Measurements from ENCODE around the gene FOXN3.

FOXN3 gene

GRCh38 chr14:89452281-89452680, 35.2 kb upstream of the FOXN3 start:
- TF ChIP-seq CTCF (IDR thresholded peaks at IDR 0.05; ENCODE audit: low read depth, low read length) (no peak), EZH2phosphoT487 (IDR thresholded peaks at IDR 0.05; ENCODE audit: low read depth) (no peak)
- H4K20me1 ChIP-seq (ENCODE audit: insufficient read depth, low read length): no peaks in the 10 kb centered on the region
- no peak overlapping the region for H2AFZ ChIP-seq (ENCODE audit: low read depth, low read length)
- H3K9me3 ChIP-seq (ENCODE audit: insufficient read depth, low read length): no peaks in the 10 kb centered on the region
- no peaks in the 10 kb centered on the region for H3K36me3 ChIP-seq (replicated peaks; ENCODE audit: low read depth, low read length)
- no peaks in the 10 kb centered on the region for H3K27me3 ChIP-seq (ENCODE audit: low read depth, low read length)
- no peak overlapping the region for H3K27ac ChIP-seq (ENCODE audit: low read length)
- no peak overlapping the region for H3K9ac ChIP-seq (ENCODE audit: low read length)
- no peak overlapping the region for H3K4me2 ChIP-seq (ENCODE audit: low read length)
- no peaks in the 10 kb centered on the region for H3K4me1 ChIP-seq (ENCODE audit: low read length)
- H3K4me3 ChIP-seq (ENCODE audit: low read length): no peak overlapping the region
- no peaks in the 10 kb centered on the region for H3K79me2 ChIP-seq (ENCODE audit: low read length)

GRCh38 chr14:89451229-89451628, 34.2 kb upstream of the FOXN3 start:
- TF ChIP-seq EZH2phosphoT487 (IDR thresholded peaks at IDR 0.05; ENCODE audit: low read depth) (no peak), CTCF (IDR thresholded peaks at IDR 0.05; ENCODE audit: low read depth, low read length) (no peak)
- Histone ChIP-seq H4K20me1 (ENCODE audit: insufficient read depth, low read length) (no peaks in the 10 kb centered on the region), H3K79me2 (ENCODE audit: low read length) (no peaks in the 10 kb centered on the region), H3K4me2 (ENCODE audit: low read length) (no peak overlapping the region), H3K27me3 (ENCODE audit: low read depth, low read length) (no peaks in the 10 kb centered on the region), H3K36me3 (replicated peaks; ENCODE audit: low read depth, low read length) (no peaks in the 10 kb centered on the region), H3K9me3 (ENCODE audit: insufficient read depth, low read length) (no peaks in the 10 kb centered on the region), H3K27ac (ENCODE audit: low read length) (no peak overlapping the region), H2AFZ (ENCODE audit: low read depth, low read length) (no peak overlapping the region), H3K4me3 (ENCODE audit: low read length) (no peak overlapping the region), H3K4me1 (ENCODE audit: low read length) (no peaks in the 10 kb centered on the region), H3K9ac (ENCODE audit: low read length) (no peak overlapping the region)

GRCh38 chr14:89447182-89447944, 30.3 kb upstream of the FOXN3 start:
- Histone ChIP-seq H3K36me3 (replicated peaks; ENCODE audit: low read depth, low read length) (no peaks in the 10 kb centered on the region), H3K4me1 (ENCODE audit: low read length) (peaks cover 32% of the 10 kb centered on the region), H3K27me3 (ENCODE audit: low read depth, low read length) (no peaks in the 10 kb centered on the region), H3K9me3 (ENCODE audit: insufficient read depth, low read length) (no peaks in the 10 kb centered on the region), H4K20me1 (ENCODE audit: insufficient read depth, low read length) (no peaks in the 10 kb centered on the region), H3K27ac (ENCODE audit: low read length) (no peak overlapping the region), H3K79me2 (ENCODE audit: low read length) (no peaks in the 10 kb centered on the region), H3K9ac (ENCODE audit: low read length) (no peak overlapping the region), H3K4me2 (ENCODE audit: low read length) (no peak overlapping the region), H2AFZ (ENCODE audit: low read depth, low read length) (no peak overlapping the region), H3K4me3 (ENCODE audit: low read length) (no peak overlapping the region)
- TF ChIP-seq EZH2phosphoT487 (IDR thresholded peaks at IDR 0.05; ENCODE audit: low read depth) (no peak), CTCF (IDR thresholded peaks at IDR 0.05; ENCODE audit: low read depth, low read length) (no peak)

- Histone ChIP-seq H3K79me2 (ENCODE audit: low read length) (no peaks in the 10 kb centered on the region), H3K4me1 (ENCODE audit: low read length) (peaks cover 32% of the 10 kb centered on the region), H4K20me1 (ENCODE audit: insufficient read depth, low read length) (no peaks in the 10 kb centered on the region), H3K36me3 (replicated peaks; ENCODE audit: low read depth, low read length) (no peaks in the 10 kb centered on the region), H2AFZ (ENCODE audit: low read depth, low read length) (peak overlapping the region; percentile 26; the same call in 1 of the 2 replicates), H3K9ac (ENCODE audit: low read length) (no peak overlapping the region; the same call in 1 of the 2 replicates), H3K27ac (ENCODE audit: low read length) (peak overlapping the region; percentile 18; the same call in 1 of the 2 replicates), H3K9me3 (ENCODE audit: insufficient read depth, low read length) (no peaks in the 10 kb centered on the region), H3K4me2 (ENCODE audit: low read length) (peak overlapping the region; percentile 21), H3K27me3 (ENCODE audit: low read depth, low read length) (no peaks in the 10 kb centered on the region), H3K4me3 (ENCODE audit: low read length) (no peak overlapping the region)
- TF ChIP-seq CTCF (IDR thresholded peaks at IDR 0.05; ENCODE audit: low read depth, low read length) (no peak), EZH2phosphoT487 (IDR thresholded peaks at IDR 0.05; ENCODE audit: low read depth) (no peak)
Observed at GRCh38 chr14:89445273-89445973, 28.4 kb upstream of the FOXN3 start.

Measured in OCI-LY3 (cell line).